Ishikawa (cell line): ENCODE results near the gene PTRHD1.

ENCODE experiments used
- EP300 ChIP-seq: IDR thresholded peaks from 2 replicates; pipeline ENCODE4 v1.6.1; 2012; ENCODE audit warnings: borderline replicate concordance
- USF1 ChIP-seq: IDR thresholded peaks from 2 replicates; pipeline ENCODE4 v1.6.1; 2012
- TF ChIP-seq, protein P1 (sequence below): IDR thresholded peaks from 2 replicates; pipeline ENCODE4 v1.6.1; 2012

DNA sequence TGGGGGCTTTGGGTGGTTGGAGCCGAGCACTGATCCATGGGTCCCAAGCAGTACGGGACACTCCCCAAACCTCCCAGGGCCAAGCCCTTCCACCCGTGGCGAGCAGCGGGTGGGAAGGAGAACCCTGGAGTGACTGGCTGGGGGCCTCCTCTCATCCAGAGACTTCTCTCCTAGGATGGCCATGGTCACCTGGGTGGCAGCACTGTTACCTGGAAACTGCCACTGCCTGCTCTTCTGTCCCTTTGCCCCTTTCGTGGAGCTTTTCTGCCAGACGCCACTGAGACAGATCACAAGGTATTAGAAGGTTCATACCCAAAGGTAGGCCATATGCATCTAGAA is 27.0 kb upstream of the PTRHD1 start:
- TF ChIP-seq, protein P1, sequence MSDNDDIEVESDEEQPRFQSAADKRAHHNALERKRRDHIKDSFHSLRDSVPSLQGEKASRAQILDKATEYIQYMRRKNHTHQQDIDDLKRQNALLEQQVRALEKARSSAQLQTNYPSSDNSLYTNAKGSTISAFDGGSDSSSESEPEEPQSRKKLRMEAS: no peak
- TF ChIP-seq USF1: no peak
- TF ChIP-seq EP300: no peak
